ENCODE measurements around the gene UNK.

UNK gene

GRCh38 chr17:75803883-75804282 is 19.3 kb downstream of the UNK start:
- no peak for DNase-seq
- Histone ChIP-seq H3K36me3 (peaks cover 22% of the 10 kb centered on the region), H3K27me3 (ENCODE audit: insufficient read depth, low read depth, severe bottlenecking) (no peaks in the 10 kb centered on the region), H3K27ac (no peak overlapping the region), H3K4me3 (ENCODE audit: low read depth, low read length) (no peak overlapping the region), H3K9me3 (ENCODE audit: severe bottlenecking) (no peaks in the 10 kb centered on the region)
- TF ChIP-seq CTCF (IDR thresholded peaks at IDR 0.05; ENCODE audit: low read depth, low read length): no peak

DNA sequence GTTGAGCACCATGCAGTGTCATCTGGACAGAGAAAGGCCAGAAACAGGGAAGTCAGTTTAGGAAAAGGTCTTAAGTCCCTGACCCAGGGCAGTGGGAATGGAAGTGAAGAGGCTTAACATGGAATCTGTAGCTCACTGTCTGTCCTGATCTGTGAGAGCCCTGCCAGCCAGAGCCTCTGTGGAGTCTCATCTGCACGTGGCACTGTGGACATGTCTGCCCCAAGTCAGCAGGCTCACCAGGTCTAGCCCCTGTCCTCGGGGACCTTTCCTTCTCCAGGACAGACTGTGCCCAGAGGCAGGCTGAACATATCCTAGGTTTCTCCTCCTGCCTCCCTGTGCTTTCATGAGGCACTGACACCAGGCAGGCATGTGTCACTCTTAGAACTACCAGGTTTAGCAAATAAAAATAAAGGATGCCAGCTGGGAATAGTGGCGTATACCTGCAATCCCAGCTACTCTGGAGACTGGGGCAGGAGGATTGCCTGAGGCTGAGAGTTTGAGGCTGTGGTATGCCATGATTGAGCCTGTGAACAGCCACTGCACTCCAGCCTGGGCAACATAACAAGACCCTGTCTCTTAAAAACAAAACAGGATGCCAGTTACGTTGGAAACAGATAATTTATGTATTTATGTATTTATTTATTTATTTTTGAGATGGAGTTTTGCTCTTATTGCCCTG is 22.4 kb downstream of the UNK start:
- TF ChIP-seq CTCF (IDR thresholded peaks at IDR 0.05; ENCODE audit: low read depth, low read length): no peak
- Histone ChIP-seq H3K27ac (no peak overlapping the region), H3K36me3 (peaks cover 33% of the 10 kb centered on the region), H3K4me3 (ENCODE audit: low read depth, low read length) (no peak overlapping the region), H3K27me3 (ENCODE audit: insufficient read depth, low read depth, severe bottlenecking) (no peaks in the 10 kb centered on the region), H3K9me3 (ENCODE audit: severe bottlenecking) (no peaks in the 10 kb centered on the region)
- no peak for DNase-seq

DNA sequence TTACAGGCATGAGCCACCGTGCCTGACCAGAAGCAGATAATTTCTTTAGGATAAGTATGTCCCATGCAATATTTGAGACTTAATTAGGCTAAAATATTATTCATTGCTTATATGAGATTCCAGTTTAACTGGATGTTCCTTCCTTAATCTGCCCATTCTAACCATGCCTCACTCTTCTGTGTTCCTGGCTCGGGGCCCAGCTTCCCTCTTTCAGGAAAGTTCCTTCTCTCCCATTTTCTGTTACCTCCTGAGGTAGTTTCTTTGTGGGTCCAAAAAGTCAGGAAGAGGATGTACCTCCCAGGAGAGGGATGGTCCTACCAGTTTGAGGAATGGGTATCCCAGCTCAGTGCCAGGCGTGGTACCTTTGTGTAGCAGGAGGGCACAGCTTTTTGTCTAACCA is 23.3 kb downstream of the UNK start:
- TF ChIP-seq CTCF (IDR thresholded peaks at IDR 0.05; ENCODE audit: low read depth, low read length): no peak
- no peak for DNase-seq
- H3K4me3 ChIP-seq (ENCODE audit: low read depth, low read length): no peak overlapping the region
- H3K27me3 ChIP-seq (ENCODE audit: insufficient read depth, low read depth, severe bottlenecking): no peaks in the 10 kb centered on the region
- H3K27ac ChIP-seq: no peak overlapping the region
- H3K36me3 ChIP-seq: peaks cover 42% of the 10 kb centered on the region
- no peaks in the 10 kb centered on the region for H3K9me3 ChIP-seq (ENCODE audit: severe bottlenecking)

- DNase-seq: no peak
- H3K27me3 ChIP-seq (ENCODE audit: insufficient read depth, low read depth, severe bottlenecking): no peaks in the 10 kb centered on the region
- no peak overlapping the region for H3K27ac ChIP-seq
- H3K9me3 ChIP-seq (ENCODE audit: severe bottlenecking): no peaks in the 10 kb centered on the region
- no peak for TF ChIP-seq CTCF (IDR thresholded peaks at IDR 0.05; ENCODE audit: low read depth, low read length)
- H3K36me3 ChIP-seq: peaks cover 45% of the 10 kb centered on the region
- H3K4me3 ChIP-seq (ENCODE audit: low read depth, low read length): no peak overlapping the region
These were observed 23.9 kb downstream of the UNK start for GRCh38 chr17:75808549-75808904.

- H3K27me3 ChIP-seq (ENCODE audit: insufficient read depth, low read depth, severe bottlenecking): no peaks in the 10 kb centered on the region
- H3K36me3 ChIP-seq: peaks cover 50% of the 10 kb centered on the region
- no peak overlapping the region for H3K27ac ChIP-seq
- TF ChIP-seq CTCF (IDR thresholded peaks at IDR 0.05; ENCODE audit: low read depth, low read length): no peak
- no peaks in the 10 kb centered on the region for H3K9me3 ChIP-seq (ENCODE audit: severe bottlenecking)
- no peak for DNase-seq
- H3K4me3 ChIP-seq (ENCODE audit: low read depth, low read length): no peak overlapping the region
These were observed 24.5 kb downstream of the UNK start for GRCh38 chr17:75808905-75809621.

Measured in WERI-Rb-1 (cell line).